NCI-H2081 treated with DMSO at 0.1 percent for 48 hours (cell line): ENCODE measurements around the gene FAM83E.

Experiments used
- DNase-seq: peaks from one replicate; lab custom pipeline; 2025; lab: John Stamatoyannopoulos, UW

FAM83E gene

GRCh38 chr19:48575931-48576622 lies 38.8 kb downstream of the FAM83E start:
- no peak for DNase-seq

- DNase-seq, result no peak
These were observed 41.7 kb downstream of the FAM83E start for GRCh38 chr19:48573163-48573505.

- DNase-seq, result no peak
These were observed 43.3 kb downstream of the FAM83E start for GRCh38 chr19:48571378-48572162.

- DNase-seq, result no peak
These were observed 45.1 kb downstream of the FAM83E start for GRCh38 chr19:48569814-48570213.

GRCh38 chr19:48568345-48568886 lies 46.5 kb downstream of the FAM83E start:
- DNase-seq, result no peak

GRCh38 chr19:48565090-48565489 lies 49.8 kb downstream of the FAM83E start:
- DNase-seq, result no peak
